Fibroblast of villous mesenchyme (primary cell): ENCODE measurements around the gene HADH. TPM values are rescaled to one million over a fixed set of nuclear protein-coding genes. Genes with fewer than 3 reads are reported as not detected.

Experiments
- DNase-seq: peaks from one replicate; pipeline ENCODE4 v3.0.0-alpha.2; 2010; ENCODE audit warnings: low read depth
- H3K4me3 ChIP-seq: 2 replicates; pipeline ENCODE4 v1.5.1; 2011; ENCODE audit warnings: low read depth, mild to moderate bottlenecking, low read length
- total RNA-seq: library from RNA; depleted of rRNA; stranded (reverse); fragments of >200 nt; gene quantifications from 2 replicates; pipeline ENCODE4 v1.2.3, GENCODE V29; 2012
- TF ChIP-seq, protein P1 (sequence below): IDR thresholded peaks from 2 replicates; pipeline ENCODE4 v1.5.1; 2012; ENCODE audit warnings: low read depth, mild to moderate bottlenecking, low read length; ENCODE audit not compliant: insufficient read depth

Gene HADH
- total RNA-seq, 1 donor, result 11.2 TPM

DNA sequence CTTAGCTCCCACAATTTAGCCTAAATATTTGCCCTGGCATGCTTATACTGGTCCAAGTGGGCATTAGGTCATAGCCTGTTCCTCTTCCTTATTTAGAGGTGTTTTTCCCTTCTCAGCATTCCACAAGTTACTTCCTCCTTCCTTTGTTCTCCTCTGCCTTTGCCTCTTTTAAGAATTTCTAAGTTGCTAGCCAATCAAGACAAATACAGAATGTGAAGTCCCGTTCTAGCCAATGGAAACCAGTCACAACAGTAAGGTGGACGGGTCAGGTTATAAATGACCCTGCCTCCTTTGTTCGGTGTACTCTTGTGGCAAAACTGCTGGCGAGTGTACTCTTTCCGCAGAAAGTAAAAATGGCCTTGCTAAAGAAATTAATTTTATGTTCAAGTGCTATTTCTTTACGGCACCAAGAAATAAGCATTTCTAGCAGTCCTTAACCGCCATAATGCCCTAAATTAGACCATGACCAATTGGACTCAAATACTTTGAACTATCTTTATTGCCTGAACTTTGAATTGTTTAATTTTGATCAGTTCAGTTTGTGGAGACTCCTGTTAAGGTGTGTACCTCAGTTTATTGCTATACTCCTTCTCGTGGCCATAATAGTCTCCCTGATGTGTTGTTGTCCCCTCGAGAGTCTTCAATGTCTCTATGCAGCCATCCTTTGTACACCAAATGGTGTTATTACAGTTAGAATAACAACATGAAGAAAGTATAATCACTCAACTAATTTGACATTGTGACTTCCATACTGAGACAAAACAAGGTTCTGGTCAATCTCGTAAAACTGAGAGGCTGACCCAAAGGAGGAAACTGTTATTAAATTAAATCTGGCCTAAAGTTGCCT is 1.6 kb upstream of the HADH start:
- no peak for DNase-seq
- TF ChIP-seq, protein P1, sequence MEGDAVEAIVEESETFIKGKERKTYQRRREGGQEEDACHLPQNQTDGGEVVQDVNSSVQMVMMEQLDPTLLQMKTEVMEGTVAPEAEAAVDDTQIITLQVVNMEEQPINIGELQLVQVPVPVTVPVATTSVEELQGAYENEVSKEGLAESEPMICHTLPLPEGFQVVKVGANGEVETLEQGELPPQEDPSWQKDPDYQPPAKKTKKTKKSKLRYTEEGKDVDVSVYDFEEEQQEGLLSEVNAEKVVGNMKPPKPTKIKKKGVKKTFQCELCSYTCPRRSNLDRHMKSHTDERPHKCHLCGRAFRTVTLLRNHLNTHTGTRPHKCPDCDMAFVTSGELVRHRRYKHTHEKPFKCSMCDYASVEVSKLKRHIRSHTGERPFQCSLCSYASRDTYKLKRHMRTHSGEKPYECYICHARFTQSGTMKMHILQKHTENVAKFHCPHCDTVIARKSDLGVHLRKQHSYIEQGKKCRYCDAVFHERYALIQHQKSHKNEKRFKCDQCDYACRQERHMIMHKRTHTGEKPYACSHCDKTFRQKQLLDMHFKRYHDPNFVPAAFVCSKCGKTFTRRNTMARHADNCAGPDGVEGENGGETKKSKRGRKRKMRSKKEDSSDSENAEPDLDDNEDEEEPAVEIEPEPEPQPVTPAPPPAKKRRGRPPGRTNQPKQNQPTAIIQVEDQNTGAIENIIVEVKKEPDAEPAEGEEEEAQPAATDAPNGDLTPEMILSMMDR, result no peak
- H3K4me3 ChIP-seq, result no peak overlapping the region

GRCh38 chr4:107988763-107989035 is 990 bp upstream of the HADH start:
- no peak overlapping the region for H3K4me3 ChIP-seq
- DNase-seq, result no peak
- TF ChIP-seq, protein P1, result no peak

GRCh38 chr4:107989162-107989536 is 540 bp upstream of the HADH start:
- DNase-seq, result no peak
- peak overlapping the region; percentile 83 for H3K4me3 ChIP-seq
- TF ChIP-seq, protein P1, result no peak

DNA sequence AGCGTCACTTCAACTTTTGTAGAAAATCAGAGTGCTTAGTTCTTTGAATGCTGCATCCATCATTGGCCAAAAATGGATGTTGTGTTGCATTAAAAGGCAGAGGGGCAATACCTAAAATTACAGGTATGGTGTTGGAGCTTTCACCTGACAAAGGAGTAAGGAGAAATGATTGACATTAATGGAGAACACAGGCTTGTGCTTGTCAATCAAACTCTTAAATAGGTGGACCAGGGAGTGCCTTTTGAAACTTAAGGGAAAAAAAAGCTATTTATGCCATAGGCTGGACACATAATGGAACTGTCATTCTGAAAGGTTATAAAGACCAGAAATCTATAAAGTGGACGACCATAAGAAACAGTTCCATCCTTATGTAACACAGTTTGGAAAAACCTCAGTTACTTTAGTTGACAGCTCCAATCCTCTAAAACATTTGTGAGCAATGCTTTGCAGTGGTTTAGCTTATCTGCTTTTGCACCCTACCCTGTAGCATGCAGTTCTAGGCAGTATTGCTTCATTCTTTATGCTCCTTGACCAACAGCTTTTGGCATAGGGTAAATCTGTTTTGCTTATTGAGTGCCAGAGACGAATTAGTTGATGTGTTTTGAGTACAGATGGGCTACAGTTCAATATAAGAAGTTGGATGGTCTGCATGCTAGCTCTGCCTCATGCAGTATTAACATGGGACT is 2.4 kb downstream of the HADH start:
- peak; percentile 75 for DNase-seq
- no peak overlapping the region for H3K4me3 ChIP-seq
- TF ChIP-seq, protein P1, result no peak

GRCh38 chr4:107993969-107994368 is 4.3 kb downstream of the HADH start:
- TF ChIP-seq, protein P1, result no peak
- H3K4me3 ChIP-seq, result no peak overlapping the region
- DNase-seq, result no peak

DNA sequence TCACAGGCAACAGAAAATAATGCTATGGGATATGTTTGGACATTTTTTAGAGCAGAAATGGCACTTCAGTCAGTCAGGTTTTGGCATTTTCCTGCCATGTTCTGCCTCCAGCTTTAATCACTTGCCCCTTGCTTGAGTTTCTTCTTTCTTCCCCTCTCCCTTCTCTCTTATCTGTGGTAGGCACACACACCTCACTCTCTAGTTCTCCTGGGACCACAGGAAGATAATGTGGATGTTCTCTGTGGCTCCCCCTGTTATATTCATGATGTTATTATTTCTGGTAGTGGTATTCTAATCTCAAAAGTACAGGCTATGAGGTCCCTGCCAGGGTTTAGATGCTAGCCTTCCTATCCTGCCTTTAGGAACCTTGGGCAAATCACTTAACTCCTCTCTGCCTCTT is 5.2 kb downstream of the HADH start:
- TF ChIP-seq, protein P1, result no peak
- no peak overlapping the region for H3K4me3 ChIP-seq
- no peak for DNase-seq
